HG03095 (cell line): ENCODE measurements around the gene KDM6B.
A peak's percentile ranks its signal among the peaks of the same experiment; 100 is the strongest.
"Not testable (repeated sequence)": the region's sequence is repeated elsewhere in the genome, so short reads cannot be mapped to it uniquely, and the experiment has no call there.

Experiments used
- ATAC-seq: cut with Tn5 transposase; IDR thresholded peaks from one replicate; pipeline ENCODE4 v1.9.1; 2021; ENCODE audit warnings: moderate library complexity; ENCODE audit not compliant: unreplicated experiment

KDM6B gene

GRCh38 chr17:7833795-7834541 is at the start of gene KDM6B:
TSS of gene KDM6B (plus strand) at chr17:7834217. CDS start at chr17:7845555, 11,338 bp downstream.
- peak; percentile 36 for ATAC-seq

- ATAC-seq: no peak
These were observed 47.2 kb upstream of the KDM6B start for GRCh38 chr17:7786866-7787265.

GRCh38 chr17:7789131-7789530 is 44.9 kb upstream of the KDM6B start:
- no peak for ATAC-seq

DNA sequence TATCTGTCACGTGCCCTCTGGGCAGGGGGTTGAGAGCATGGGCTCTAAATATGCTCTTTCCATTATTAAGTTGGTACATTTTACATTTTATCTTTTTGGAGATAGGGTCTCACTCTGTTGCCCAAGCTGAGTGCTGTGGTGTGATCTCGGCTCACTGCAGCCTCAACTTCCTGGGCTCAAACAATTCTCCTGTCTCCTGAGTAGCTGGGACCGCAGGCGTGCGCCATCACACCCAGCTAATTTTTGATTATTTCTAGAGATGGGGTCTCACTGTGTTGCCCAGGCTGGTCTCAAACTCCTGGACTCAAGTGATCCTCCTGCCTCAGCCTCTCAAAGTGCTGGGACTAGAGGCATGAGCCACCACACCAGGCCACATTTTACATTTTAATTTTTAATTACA is 43.9 kb upstream of the KDM6B start:
- ATAC-seq: no peak

GRCh38 chr17:7792611-7793010 is 41.4 kb upstream of the KDM6B start:
- no peak for ATAC-seq

DNA sequence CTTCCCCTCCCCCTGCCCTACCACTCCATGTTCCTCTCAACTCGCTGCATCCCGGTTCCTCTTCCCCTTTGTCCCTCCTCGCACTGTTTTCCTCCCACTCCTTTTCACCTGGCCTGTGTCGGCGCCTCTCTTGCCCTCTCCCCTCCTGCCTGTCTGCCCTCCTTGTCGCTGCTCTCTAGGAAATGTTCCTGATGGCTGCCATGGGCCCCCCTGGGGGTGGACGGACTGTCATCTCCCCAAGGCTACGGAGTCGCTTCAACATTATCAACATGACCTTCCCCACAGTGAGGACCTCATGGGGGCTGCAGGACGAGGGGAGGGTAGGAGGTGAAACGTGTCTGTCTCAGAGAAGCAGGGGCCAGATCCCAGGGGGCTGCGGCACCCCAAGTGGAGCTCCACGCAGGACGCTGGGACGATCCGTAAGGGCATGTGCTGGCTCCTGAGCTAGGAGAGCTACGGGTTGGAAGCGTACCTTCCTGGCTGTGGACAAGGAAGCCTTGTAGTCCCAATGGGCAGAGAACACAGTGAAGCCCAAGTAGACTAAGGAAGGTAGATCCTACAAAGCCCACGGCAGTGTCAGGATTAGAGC is 39.8 kb upstream of the KDM6B start:
- ATAC-seq: no peak

GRCh38 chr17:7797976-7798375 is 36.0 kb upstream of the KDM6B start:
- ATAC-seq: no peak

DNA sequence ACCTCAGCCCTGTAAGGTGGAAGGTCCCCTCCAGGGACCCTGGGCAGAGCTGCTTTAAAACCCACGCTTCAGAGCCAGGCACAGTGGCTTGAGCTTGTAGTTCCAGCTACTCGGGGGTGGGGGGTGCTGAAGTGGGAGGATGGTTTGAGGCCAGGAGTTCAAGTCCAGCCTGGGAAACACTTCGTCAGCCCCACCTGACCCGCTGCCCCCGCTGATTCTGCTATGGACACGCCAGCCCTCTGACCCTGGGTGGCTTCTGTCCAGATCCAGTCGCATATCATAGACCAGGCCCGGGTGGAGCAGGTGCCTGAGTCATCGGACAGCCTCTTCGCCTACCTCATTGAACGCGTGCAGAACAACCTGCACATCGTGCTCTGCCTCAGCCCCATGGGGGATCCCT is 35.2 kb upstream of the KDM6B start:
- no peak for ATAC-seq

DNA sequence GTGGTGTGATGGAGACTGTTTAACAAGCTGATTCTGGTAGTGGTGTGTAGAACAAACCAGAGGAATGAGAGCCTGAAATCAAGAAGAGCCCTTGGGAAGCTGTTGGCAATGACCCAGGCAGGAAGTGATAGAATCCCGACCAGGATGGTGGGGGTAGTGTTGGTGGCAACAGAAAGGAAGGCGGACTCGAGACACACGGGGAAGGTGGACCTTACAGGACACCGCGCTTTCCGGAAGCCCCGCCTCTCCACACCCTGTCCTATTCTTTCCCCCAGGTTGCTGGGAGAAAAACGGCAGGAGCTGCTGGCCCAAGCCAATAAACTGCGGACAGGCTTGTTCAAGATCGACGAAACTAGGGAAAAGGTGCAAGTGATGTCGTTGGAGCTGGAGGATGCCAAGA is 30.0 kb upstream of the KDM6B start:
- ATAC-seq: no peak

DNA sequence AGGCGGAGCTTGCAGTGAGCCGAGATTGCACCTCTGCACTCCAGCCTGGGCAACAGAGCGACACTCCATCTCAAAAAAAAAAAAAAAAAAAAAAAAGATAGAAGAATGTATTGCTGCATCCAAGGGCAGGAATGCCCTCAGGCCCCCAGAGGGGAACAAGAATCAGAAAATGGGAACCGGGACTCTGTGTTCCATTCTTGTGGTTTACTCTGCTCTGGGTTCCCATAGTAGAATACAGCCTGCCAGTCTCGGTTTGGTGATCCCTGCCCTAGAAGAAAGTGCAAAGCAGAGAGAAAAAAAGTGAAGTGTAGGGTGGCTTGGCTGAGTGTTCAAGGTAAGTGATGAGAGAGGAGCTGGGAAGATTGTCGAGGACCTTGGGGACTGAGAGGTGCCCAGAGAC is 27.4 kb upstream of the KDM6B start:
- ATAC-seq: no peak

- ATAC-seq: no peak
These were observed 26.8 kb upstream of the KDM6B start for GRCh38 chr17:7807206-7807605.

GRCh38 chr17:7809086-7809790 is 24.8 kb upstream of the KDM6B start:
- no peak for ATAC-seq

GRCh38 chr17:7809791-7810343 is 24.1 kb upstream of the KDM6B start:
- ATAC-seq: not testable (repeated sequence)

DNA sequence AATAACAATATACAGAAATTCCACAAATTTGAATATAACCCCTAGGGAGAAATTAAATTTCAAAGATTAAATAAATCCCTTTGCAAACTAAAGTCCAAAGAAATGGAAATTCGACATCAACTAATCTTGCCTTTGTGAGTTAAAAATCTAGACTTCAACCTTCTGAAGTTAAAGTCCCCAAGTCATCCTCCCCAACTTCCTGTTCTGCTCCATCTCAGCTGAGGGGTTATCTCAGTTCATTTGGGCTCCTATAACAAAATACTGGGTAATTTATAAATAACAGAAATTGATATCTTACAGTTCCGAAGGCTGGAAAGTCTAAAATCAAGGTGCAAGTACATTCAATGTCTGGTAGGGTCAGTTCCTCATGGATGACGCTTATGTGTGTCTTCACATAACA is 22.8 kb upstream of the KDM6B start:
- no peak for ATAC-seq

DNA sequence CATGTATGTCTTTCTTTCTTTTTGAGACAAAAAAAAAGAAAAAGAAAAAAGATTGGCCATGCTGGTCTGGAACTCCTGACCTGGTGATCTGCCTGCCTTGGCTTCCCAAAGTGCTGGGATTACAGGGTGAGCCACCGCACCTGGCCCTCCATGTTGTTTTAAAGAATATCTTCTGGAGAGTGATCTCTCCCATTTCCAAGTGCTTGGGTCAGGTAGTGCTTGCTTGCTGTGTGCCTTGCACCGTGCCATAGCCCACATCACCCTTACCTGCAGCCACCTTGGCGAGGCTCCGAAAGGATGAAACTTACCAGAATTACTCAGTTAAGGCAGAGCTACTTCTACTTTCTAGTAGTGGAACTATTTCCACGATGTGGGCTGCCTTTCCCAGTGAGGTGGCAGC is 19.0 kb upstream of the KDM6B start:
- no peak for ATAC-seq

- no peak for ATAC-seq
These were observed 16.9 kb upstream of the KDM6B start for GRCh38 chr17:7816926-7817642.

GRCh38 chr17:7817643-7817964 is 16.4 kb upstream of the KDM6B start:
- ATAC-seq: no peak

DNA sequence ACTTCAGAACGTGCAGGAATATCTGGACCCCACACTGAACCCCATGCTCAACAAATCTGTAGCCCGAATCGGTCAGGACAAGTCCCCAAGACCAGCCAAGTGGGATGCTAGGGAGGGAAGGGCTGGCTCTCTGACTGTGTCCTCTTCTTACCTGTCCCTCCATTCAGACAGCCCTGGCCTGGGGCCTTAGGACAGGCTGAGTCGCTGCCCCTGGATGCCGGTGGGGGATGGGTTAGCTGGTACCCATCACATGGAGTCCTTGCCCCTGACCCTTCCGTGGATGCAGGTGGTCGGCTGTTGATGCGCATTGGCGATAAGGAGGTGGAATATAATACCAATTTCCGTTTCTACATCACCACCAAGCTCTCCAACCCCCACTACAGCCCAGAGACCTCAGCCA is 16.0 kb upstream of the KDM6B start:
- no peak for ATAC-seq

GRCh38 chr17:7818746-7819645 is 15.0 kb upstream of the KDM6B start:
- no peak for ATAC-seq

DNA sequence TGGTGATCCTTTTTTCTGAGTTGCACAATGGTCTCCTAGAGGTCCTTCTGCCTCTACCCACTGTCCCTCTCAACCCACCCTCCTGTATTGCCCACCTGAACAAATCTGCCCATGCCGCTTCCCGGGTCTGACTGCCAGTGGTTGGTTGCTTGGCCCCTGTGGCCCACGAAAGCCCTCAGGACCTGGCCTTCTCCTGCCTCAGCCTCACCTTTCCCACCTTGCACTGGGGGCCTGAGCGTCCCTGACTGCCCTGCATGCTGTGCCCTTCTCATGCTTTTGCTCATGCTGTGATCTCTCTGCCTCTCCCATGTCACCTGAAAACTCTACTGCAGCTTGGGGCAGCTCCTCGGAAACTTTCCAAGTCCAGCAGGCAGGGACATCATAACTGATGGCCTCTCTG is 13.8 kb upstream of the KDM6B start:
- ATAC-seq: no peak
